A549 (cell line): ENCODE results near the gene PLCL1. TPM values are rescaled to one million over a fixed set of nuclear protein-coding genes. Genes with fewer than 3 reads are reported as not detected.

Experiments used
- ATAC-seq, 2 experiments: fragments of 200-7000 bp in 1 of 2; fragments of >200 bp in 1 of 2; cut with Nextera tagmentation in 1 of 2; cut with Tn5 transposase in 1 of 2; 3 replicates each; pipeline versions ENCODE4 v1.8.0 to v1.9.1; 2018 to 2020; ENCODE audit warnings: mild to moderate bottlenecking in 1 of 2, moderate library complexity in 1 of 2
- CTCF ChIA-PET: fragments of 300-600 bp; sonication (Branson Sonifier 250); formaldehyde crosslinking; extraction: SDS; loops from one replicate; lab custom pipeline; 2021; ENCODE audit warnings: antibody characterized with exemption, inconsistent platforms; lab: Yijun Ruan, JAX
- POLR2A ChIA-PET: fragments of 350-600 bp; formaldehyde crosslinking; extraction: SDS; loops from one replicate; lab custom pipeline; 2021; ENCODE audit warnings: antibody characterized with exemption, inconsistent platforms; lab: Yijun Ruan, JAX
- DNase-seq, 2 experiments: peaks; one replicate each; pipeline versions ENCODE4 v3.0.0 to v3.0.0-alpha.2; 2011 to 2016; ENCODE audit warnings: low read depth in 1 of 2, low spot score in 1 of 2
- FAIRE-seq: peaks from 2 replicates; lab custom pipeline; 2011; peaks lifted over from hg19 to GRCh38; lab: Jason Lieb, UNC
- H3K27ac ChIP-seq, 2 experiments: fragments of >200 bp; sonication (Bioruptor Twin); formaldehyde crosslinking; 3 replicates each; pipeline ENCODE4 v1.5.1; 2016 to 2017
- H3K4me1 ChIP-seq: fragments of >200 bp; sonication (Bioruptor Twin); formaldehyde crosslinking; 3 replicates; pipeline ENCODE4 v1.6.1; 2016
- H3K4me2 ChIP-seq: fragments of >200 bp; sonication (Bioruptor Twin); formaldehyde crosslinking; 3 replicates; pipeline ENCODE4 v1.6.1; 2016
- H3K4me3 ChIP-seq: fragments of >200 bp; sonication (Bioruptor Twin); formaldehyde crosslinking; 3 replicates; pipeline ENCODE4 v1.5.1; 2016
- H3K9me3 ChIP-seq: fragments of >200 bp; sonication (Bioruptor Twin); formaldehyde crosslinking; 3 replicates; pipeline ENCODE4 v1.6.1; 2016
- BCL3 ChIP-seq: fragments of >200 bp; sonication (Bioruptor Twin); formaldehyde crosslinking; IDR thresholded peaks from 3 replicates; pipeline ENCODE4 v1.6.1; 2016
- BHLHE40 ChIP-seq: IDR thresholded peaks from 2 replicates; pipeline ENCODE4 v1.6.1; 2012; ENCODE audit warnings: low read depth, low read length, inconsistent platforms
- CBX2 ChIP-seq: fragments of 200-600 bp; sonication (generic); IDR thresholded peaks from 2 replicates; pipeline ENCODE4 v1.6.1; 2016; ENCODE audit warnings: low read depth, mild to moderate bottlenecking, borderline replicate concordance
- CBX8 ChIP-seq: fragments of 200-600 bp; sonication (generic); IDR thresholded peaks from 2 replicates; pipeline ENCODE4 v1.6.1; 2016
- CHD2 ChIP-seq: fragments of 150-350 bp; IDR thresholded peaks from 2 replicates; pipeline ENCODE4 v1.6.1; 2014; ENCODE audit warnings: low read length; ENCODE audit not compliant: partially characterized antibody
- CHD4 ChIP-seq: fragments of 200-600 bp; sonication (generic); IDR thresholded peaks from 2 replicates; pipeline ENCODE4 v1.6.1; 2016; ENCODE audit warnings: antibody characterized with exemption, mild to moderate bottlenecking, borderline replicate concordance
- ELK1 ChIP-seq: fragments of 150-350 bp; IDR thresholded peaks from 2 replicates; pipeline ENCODE4 v1.6.1; 2014; ENCODE audit warnings: low read depth, mild to moderate bottlenecking, low read length
- FOSB ChIP-seq: fragments of 250-450 bp; sonication (Bioruptor Pico); IDR thresholded peaks from 2 replicates; pipeline ENCODE4 v1.5.0; 2020; ENCODE audit warnings: mild to moderate bottlenecking, moderate library complexity
- FOXS1 ChIP-seq: fragments of 250-450 bp; sonication (Bioruptor Pico); IDR thresholded peaks from 2 replicates; pipeline ENCODE4 v1.5.0; 2020; ENCODE audit warnings: mild to moderate bottlenecking, moderate library complexity
- GATA3 ChIP-seq: IDR thresholded peaks from 2 replicates; pipeline ENCODE4 v1.6.1; 2012; ENCODE audit warnings: borderline replicate concordance
- HMGXB4 ChIP-seq: fragments of 250-450 bp; sonication (Bioruptor Pico); IDR thresholded peaks from 2 replicates; pipeline ENCODE4 v1.5.0; 2021; ENCODE audit warnings: mild to moderate bottlenecking, moderate library complexity, borderline replicate concordance
- JUNB ChIP-seq: fragments of >200 bp; sonication (Bioruptor Twin); formaldehyde crosslinking; IDR thresholded peaks from 2 replicates; pipeline ENCODE4 v1.6.1; 2016
- KDM1A ChIP-seq: fragments of 200-600 bp; sonication (generic); IDR thresholded peaks from 2 replicates; pipeline ENCODE4 v1.6.1; 2016; ENCODE audit warnings: low read depth, mild to moderate bottlenecking
- MAZ ChIP-seq: fragments of 150-350 bp; IDR thresholded peaks from 2 replicates; pipeline ENCODE4 v1.6.1; 2014; ENCODE audit warnings: antibody characterized with exemption, low read depth, low read length, borderline replicate concordance
- PBX3 ChIP-seq: IDR thresholded peaks from 2 replicates; pipeline ENCODE4 v1.6.1; 2012
- PHF8 ChIP-seq: fragments of 200-600 bp; sonication (generic); IDR thresholded peaks from 2 replicates; pipeline ENCODE4 v1.6.1; 2016; ENCODE audit warnings: low read depth, mild to moderate bottlenecking, antibody characterized with exemption, moderate library complexity, borderline replicate concordance
- POLR2AphosphoS2 ChIP-seq: conservative IDR thresholded peaks from 2 replicates; pipeline ENCODE4 v1.6.1; 2012; ENCODE audit warnings: low read length, improper control_type of control experiment, inconsistent platforms
- REST ChIP-seq: fragments of 200-600 bp; sonication (generic); IDR thresholded peaks from 2 replicates; pipeline ENCODE4 v1.6.1; 2016; ENCODE audit warnings: antibody characterized with exemption, mild to moderate bottlenecking, moderate library complexity
- RFX5 ChIP-seq: fragments of 450-650 bp; IDR thresholded peaks from 2 replicates; pipeline ENCODE4 v1.7.1; 2014; ENCODE audit warnings: antibody characterized with exemption, mild to moderate bottlenecking, moderate library complexity
- SREBF2 ChIP-seq: fragments of 450-650 bp; IDR thresholded peaks from 2 replicates; pipeline ENCODE4 v1.6.1; 2014; ENCODE audit warnings: mild to moderate bottlenecking, moderate library complexity
- ZC3H11A ChIP-seq: fragments of 450-650 bp; IDR thresholded peaks from 2 replicates; pipeline ENCODE4 v1.6.1; 2014; ENCODE audit warnings: antibody characterized with exemption, mild to moderate bottlenecking
- ZSCAN20 ChIP-seq: fragments of 250-450 bp; sonication (Bioruptor Pico); IDR thresholded peaks from 2 replicates; pipeline ENCODE4 v1.8.0; 2022; ENCODE audit warnings: mild to moderate bottlenecking, moderate library complexity
- WGBS: methylation state at CpG from one replicate; pipeline ENCODE4 v1.1.6; 2017; ENCODE audit errors: missing lambda C conversion rate; 5-methylcytosine and 5-hydroxymethylcytosine counted together
- polyA plus RNA-seq, 4 experiments: library from polyadenylated mRNA; depleted of rRNA in 3 of 4; stranded (reverse); fragments of >200 nt; fragmentation: RNase III in 1 of 4; extraction: RNeasy Plus Mini Kit Qiagen cat#74134 plus additional on column Dnase treatment in 1 of 4; gene quantifications; 2 replicates in 3 of 4; 3 replicates in 1 of 4; pipeline ENCODE4 v1.2.3, GENCODE V29; 2011 to 2017

The PLCL1 gene
- polyA plus RNA-seq, 2 of the 4 experiments (the other 2 are of a cell fraction), result 0.03 TPM

- no peak for FAIRE-seq
- TF ChIP-seq CHD4, result no peak
- no peak for TF ChIP-seq PHF8
- TF ChIP-seq FOSB (CRISPR knock-in tag), result no peak
- TF ChIP-seq ZC3H11A, result no peak
- no peak for TF ChIP-seq REST
- TF ChIP-seq GATA3, result no peak
- no peak for TF ChIP-seq FOXS1
- no peak for TF ChIP-seq CBX8
- no peak for TF ChIP-seq KDM1A
- no peak for TF ChIP-seq BCL3
- no peak for TF ChIP-seq MAZ
- no peak for TF ChIP-seq PBX3
- TF ChIP-seq JUNB, result no peak
- ATAC-seq, result no peak
Measured at GRCh38 chr2:197993363-197993762, 189.0 kb downstream of the PLCL1 start.

GRCh38 chr2:197993830-197994229 is 189.4 kb downstream of the PLCL1 start:
- Histone ChIP-seq H3K4me2 (no peak overlapping the region), H3K4me1 (no peaks in the 10 kb centered on the region), H3K27ac (no peak overlapping the region), H3K9me3 (no peaks in the 10 kb centered on the region), H3K4me3 (no peak overlapping the region)
- ATAC-seq, result no peak
- 0% methylated on average over 2 of the region's 2 CpGs for WGBS
- ChIA-PET POLR2A (no interaction called here), CTCF (no interaction called here)
- DNase-seq, result no peak
- FAIRE-seq, result no peak
- TF ChIP-seq CBX2, result no peak
- TF ChIP-seq ELK1, result no peak
- no peak for TF ChIP-seq BHLHE40
- TF ChIP-seq RFX5, result no peak
- no peak for TF ChIP-seq ZC3H11A
- TF ChIP-seq ZSCAN20 (CRISPR knock-in tag), result no peak

More at GRCh38 chr2:197993363-197993762, 189.0 kb downstream of the PLCL1 start:
- CTCF ChIA-PET, result no interaction called here
- Histone ChIP-seq H3K4me1 (no peaks in the 10 kb centered on the region), H3K9me3 (no peaks in the 10 kb centered on the region), H3K4me3 (no peak overlapping the region), H3K4me2 (no peak overlapping the region), H3K27ac (no peak overlapping the region)
- POLR2A ChIA-PET, result no interaction called here
- DNase-seq, result no peak

GRCh38 chr2:197994751-197995150 is 190.4 kb downstream of the PLCL1 start:
- WGBS, result 5% methylated on average over 1 of the region's 1 CpG
- TF ChIP-seq CBX2, result no peak
- TF ChIP-seq PBX3, result no peak
- TF ChIP-seq CHD2, result no peak
- TF ChIP-seq POLR2AphosphoS2, result no peak
- no peak for TF ChIP-seq BHLHE40
- no peak for TF ChIP-seq HMGXB4
- no peak for TF ChIP-seq ZSCAN20 (CRISPR knock-in tag)
- no peak for TF ChIP-seq SREBF2
- CTCF ChIA-PET, result no interaction called here
- POLR2A ChIA-PET, result no interaction called here
- no peak for DNase-seq
- Histone ChIP-seq H3K27ac (no peak overlapping the region), H3K4me3 (no peak overlapping the region), H3K9me3 (no peaks in the 10 kb centered on the region), H3K4me1 (no peaks in the 10 kb centered on the region), H3K4me2 (no peak overlapping the region)
- no peak for ATAC-seq
- FAIRE-seq, result no peak
